H1 (cell line): ENCODE data around the gene LRRTM2. TPM values are rescaled to one million over a fixed set of nuclear protein-coding genes. Genes with fewer than 3 reads are reported as not detected.
"Not testable (repeated sequence)": the region's sequence is repeated elsewhere in the genome, so short reads cannot be mapped to it uniquely, and the experiment has no call there.

Experiments
- CTCF ChIA-PET: fragments of 300-600 bp; sonication (Branson Sonifier 250); formaldehyde crosslinking; loops from one replicate; lab custom pipeline; 2021; ENCODE audit not compliant: partially characterized antibody; lab: Charles Lee
- POLR2A ChIA-PET: fragments of 300-600 bp; sonication (Branson Sonifier 250); formaldehyde crosslinking; loops from one replicate; lab custom pipeline; 2021; ENCODE audit warnings: inconsistent platforms; ENCODE audit not compliant: partially characterized antibody; lab: Charles Lee
- DNase-seq, 2 experiments: peaks; one replicate each; pipeline versions ENCODE4 v3.0.0 to v3.0.0-alpha.2; 2010 to 2022; ENCODE audit warnings: low spot score in 2 of 2, low read depth in 1 of 2, mixed read lengths in 1 of 2
- FAIRE-seq: peaks from 2 replicates; lab custom pipeline; 2011; peaks lifted over from hg19 to GRCh38; lab: Jason Lieb, UNC
- H2AFZ ChIP-seq: 2 replicates; pipeline ENCODE4 v1.8.1; 2012; ENCODE audit warnings: low read length, inconsistent platforms
- H2AK5ac ChIP-seq: 2 replicates; pipeline ENCODE4 v1.6.1; 2013; ENCODE audit warnings: low read depth, low read length
- H2BK120ac ChIP-seq: replicated peaks from 2 replicates; pipeline ENCODE3; 2013; ENCODE audit warnings: low read depth, low read length, inconsistent platforms
- H2BK12ac ChIP-seq: 2 replicates; pipeline ENCODE4 v1.6.1; 2013; ENCODE audit warnings: low read depth, low read length
- H2BK15ac ChIP-seq: 2 replicates; pipeline ENCODE4 v1.6.1; 2013; ENCODE audit warnings: low read length
- H2BK20ac ChIP-seq: 2 replicates; pipeline ENCODE4 v1.6.1; 2013; ENCODE audit warnings: low read length
- H2BK5ac ChIP-seq: 2 replicates; pipeline ENCODE4 v1.6.1; 2013; ENCODE audit warnings: low read depth, low read length
- H3K14ac ChIP-seq: 2 replicates; pipeline ENCODE4 v1.6.1; 2013; ENCODE audit warnings: inconsistent platforms; ENCODE audit not compliant: insufficient read length
- H3K18ac ChIP-seq: 2 replicates; pipeline ENCODE4 v1.6.1; 2013; ENCODE audit warnings: low read length; ENCODE audit errors: extremely low read depth
- H3K23ac ChIP-seq: 2 replicates; pipeline ENCODE4 v1.6.1; 2013; ENCODE audit warnings: inconsistent platforms; ENCODE audit not compliant: insufficient read length
- H3K23me2 ChIP-seq: 2 replicates; pipeline ENCODE4 v1.6.1; 2013; ENCODE audit warnings: low read depth, low read length
- H3K27ac ChIP-seq: 2 replicates; pipeline ENCODE4 v1.6.1; 2011; ENCODE audit warnings: low read depth, low read length, inconsistent platforms
- H3K27me3 ChIP-seq, 4 experiments: replicated peaks in 1 of 4; 1 replicate in 1 of 4; 2 replicates in 3 of 4; pipeline versions ENCODE4 v1.6.1 to v1.8.1; 2011 to 2013; ENCODE audit warnings: low read length in 3 of 4, mild to moderate bottlenecking in 3 of 4, inconsistent platforms in 2 of 4, mixed read lengths in 2 of 4, moderate library complexity in 1 of 4; ENCODE audit not compliant: control insufficient read depth in 3 of 4, insufficient read depth in 3 of 4; ENCODE audit errors: extremely low read depth in 1 of 4
- H3K36me3 ChIP-seq, 4 experiments: 2 replicates each; pipeline versions ENCODE4 v1.6.1 to v1.8.1; 2011 to 2013; ENCODE audit warnings: mild to moderate bottlenecking in 4 of 4, low read length in 3 of 4, moderate library complexity in 2 of 4, control low read depth in 1 of 4, inconsistent platforms in 1 of 4; ENCODE audit not compliant: insufficient read depth in 4 of 4, control insufficient read depth in 2 of 4
- H3K4ac ChIP-seq: replicated peaks from 2 replicates; pipeline ENCODE3; 2013; ENCODE audit warnings: low read length, low read depth, mixed read lengths, inconsistent platforms; ENCODE audit not compliant: insufficient read length
- H3K4me1 ChIP-seq, 4 experiments: replicated peaks in 1 of 4; 1 replicate in 1 of 4; 2 replicates in 3 of 4; pipeline versions ENCODE4 v1.6.1 to v1.8.1; 2011 to 2013; ENCODE audit warnings: low read length in 3 of 4, inconsistent platforms in 2 of 4, mixed read lengths in 1 of 4; ENCODE audit not compliant: insufficient read depth in 4 of 4, control insufficient read depth in 3 of 4
- H3K4me2 ChIP-seq, 2 experiments: 2 replicates each; pipeline versions ENCODE4 v1.6.1 to v1.8.1; 2011 to 2013; ENCODE audit warnings: low read depth in 2 of 2, low read length in 2 of 2, control low read depth in 1 of 2, inconsistent platforms in 1 of 2, mild to moderate bottlenecking in 1 of 2; ENCODE audit not compliant: insufficient read depth in 1 of 2
- H3K4me3 ChIP-seq, 4 experiments: fragments of 200-600, 300-600 bp in 1 of 4; sonication (generic), shearing (Covaris generic), sonication (Bioruptor Twin) in 1 of 4; 2 replicates each; pipeline versions ENCODE4 v1.5.1 to v1.8.1; 2011 to 2016; ENCODE audit warnings: low read length in 4 of 4, low read depth in 3 of 4, control low read depth in 2 of 4, inconsistent platforms in 2 of 4, mild to moderate bottlenecking in 2 of 4, mixed read lengths in 1 of 4, moderate library complexity in 1 of 4; ENCODE audit not compliant: insufficient read depth in 2 of 4; ENCODE audit errors: extremely low read depth in 1 of 4
- H3K56ac ChIP-seq: replicated peaks from 2 replicates; pipeline ENCODE3; 2013; ENCODE audit warnings: low read depth, mild to moderate bottlenecking, mixed read lengths, low read length, inconsistent platforms; ENCODE audit not compliant: insufficient read length
- H3K79me1 ChIP-seq: 2 replicates; pipeline ENCODE4 v1.6.1; 2013; ENCODE audit warnings: low read depth, low read length, control low read depth
- H3K79me2 ChIP-seq, 2 experiments: 2 replicates each; pipeline versions ENCODE4 v1.6.1 to v1.8.1; 2012 to 2013; ENCODE audit warnings: low read length in 2 of 2, mild to moderate bottlenecking in 2 of 2, inconsistent platforms in 1 of 2; ENCODE audit not compliant: insufficient read depth in 2 of 2, control insufficient read depth in 1 of 2
- H3K9ac ChIP-seq, 4 experiments: replicated peaks in 1 of 4; 1 replicate in 1 of 4; 2 replicates in 3 of 4; pipeline versions ENCODE4 v1.6.1 to v1.8.1; 2011 to 2013; ENCODE audit warnings: low read depth in 3 of 4, low read length in 3 of 4, control low read depth in 2 of 4, mild to moderate bottlenecking in 2 of 4, moderate library complexity in 2 of 4, inconsistent platforms in 1 of 4; ENCODE audit errors: extremely low read depth in 1 of 4
- H3K9me3 ChIP-seq, 2 experiments: 2 replicates each; pipeline versions ENCODE4 v1.6.1 to v1.8.1; 2012 to 2013; ENCODE audit warnings: mild to moderate bottlenecking in 2 of 2, moderate library complexity in 2 of 2, control low read depth in 1 of 2, inconsistent platforms in 1 of 2, low read depth in 1 of 2, low read length in 1 of 2, mixed read lengths in 1 of 2; ENCODE audit not compliant: insufficient read depth in 2 of 2
- H4K20me1 ChIP-seq, 2 experiments: replicated peaks in 1 of 2; 2 replicates each; pipeline versions ENCODE3 to v1.8.1; 2011 to 2013; ENCODE audit warnings: inconsistent platforms in 2 of 2, low read length in 2 of 2, mild to moderate bottlenecking in 1 of 2; ENCODE audit not compliant: insufficient read depth in 2 of 2, control insufficient read depth in 1 of 2
- H4K5ac ChIP-seq: 2 replicates; pipeline ENCODE4 v1.6.1; 2013; ENCODE audit warnings: low read length, low read depth, mixed read lengths, inconsistent platforms; ENCODE audit not compliant: insufficient read length
- H4K8ac ChIP-seq: 2 replicates; pipeline ENCODE4 v1.8.0; 2013; ENCODE audit warnings: mild to moderate bottlenecking, moderate library complexity, low read length, inconsistent platforms; ENCODE audit not compliant: insufficient read depth; ENCODE audit errors: extremely low read depth
- H4K91ac ChIP-seq: replicated peaks from 2 replicates; pipeline ENCODE3; 2013; ENCODE audit warnings: low read length, mixed read lengths, inconsistent platforms; ENCODE audit not compliant: insufficient read length
- TAF1 ChIP-seq: IDR thresholded peaks from 2 replicates; pipeline ENCODE4 v1.6.1; 2011; ENCODE audit warnings: mild to moderate bottlenecking, low read depth, low read length
- TEAD4 ChIP-seq: IDR thresholded peaks from 2 replicates; pipeline ENCODE4 v1.6.1; 2012; ENCODE audit warnings: low read depth, low read length, inconsistent platforms, mixed read lengths
- USF2 ChIP-seq: IDR thresholded peaks from 2 replicates; pipeline ENCODE4 v1.6.1; 2011; ENCODE audit warnings: low read length, improper control_type of control experiment
- WGBS, 2 experiments: shearing (Covaris generic) in 1 of 2; methylation state at CpG; one replicate each; pipeline versions ENCODE4 v1.1.6 to v1.1.7; 2013 to 2015; ENCODE audit warnings: low lambda C conversion rate in 2 of 2, mixed read lengths in 2 of 2, inconsistent platforms in 1 of 2, low coverage in 1 of 2, missing lambda C conversion rate in 1 of 2; ENCODE audit not compliant: insufficient replicate concordance in 2 of 2, insufficient coverage in 1 of 2, insufficient read length in 1 of 2; ENCODE audit errors: extremely low coverage in 1 of 2, missing lambda C conversion rate in 1 of 2; 5-methylcytosine and 5-hydroxymethylcytosine counted together
- polyA plus RNA-seq, 7 experiments: library from polyadenylated mRNA; depleted of rRNA in 3 of 7; stranded (reverse) in 5 of 7; unstranded in 2 of 7; fragments of >200 nt in 5 of 7; fragments of 200-250 nt in 2 of 7; gene quantifications; 1 replicate in 5 of 7; 2 replicates in 1 of 7; 4 replicates in 1 of 7; pipeline versions ENCODE4 v1.2.1 to v1.2.3, GENCODE V29; 2011 to 2013; ENCODE audit warnings: missing spikeins in 2 of 7, mixed read lengths in 2 of 7
- total RNA-seq: library from RNA; stranded (reverse); fragmentation: NEBNext Ultra II Directional; extraction: Animal tissue kit (Norgen Biotek cat#: 25700); gene quantifications from 2 replicates; pipeline ENCODE4 v1.2.1, GENCODE V29; 2021

The LRRTM2 gene
- total and polyA plus RNA-seq, 2 of the 8 experiments (the other 6 are each of a cell fraction or from before 2014, with no cell fraction given): not detected

- no peak for TF ChIP-seq USF2
- no peak for TF ChIP-seq TAF1
- no peak for TF ChIP-seq TEAD4
Measured at GRCh38 chr5:138837160-138837559, 38.0 kb downstream of the LRRTM2 start (continued).

GRCh38 chr5:138834853-138835252 lies 40.3 kb downstream of the LRRTM2 start:
- not testable (repeated sequence) for H3K36me3 ChIP-seq, H4K20me1 ChIP-seq, H3K27me3 ChIP-seq, H2BK15ac ChIP-seq, FAIRE-seq, H2AFZ ChIP-seq, H3K4ac ChIP-seq, H3K23ac ChIP-seq, H2BK12ac ChIP-seq, DNase-seq, H2BK20ac ChIP-seq, H3K14ac ChIP-seq, H3K23me2 ChIP-seq, H4K8ac ChIP-seq, H3K9ac ChIP-seq, H3K56ac ChIP-seq, H2AK5ac ChIP-seq, H3K79me1 ChIP-seq, H3K9me3 ChIP-seq
- Histone ChIP-seq H3K4me2 (peak overlapping the region in 1 of 2 experiments; percentile 47; a peak in 1 of 4 replicates), H3K27ac (peak overlapping the region; percentile 37; the same call in 1 of the 2 replicates), H3K4me1 (peaks cover 0 to 33% (median 16%) of the 10 kb centered on the region in 4 experiments; a peak in 6 of 7 replicates), H3K4me3 (peak overlapping the region in 1 of 4 experiments; percentile 48; a peak in 1 of 8 replicates), H3K18ac (peak overlapping the region; percentile 22; the same call in 1 of the 2 replicates), H2BK5ac (peak overlapping the region; percentile 12; the same call in 1 of the 2 replicates), H4K91ac (peak overlapping the region; percentile 86), H3K79me2 (peaks cover 0 to 63% of the 10 kb centered on the region in 2 experiments; a peak in 2 of 4 replicates), H2BK120ac (peak overlapping the region; percentile 57), H4K5ac (peak overlapping the region; percentile 47)
- 71% methylated on average over 6 of the region's 6 CpGs; no CpG with 5 or more reads in 1 of the 2 experiments for WGBS, 2 experiments
- POLR2A ChIA-PET: interaction anchor here (0.9 to 1.6 kb wide), 4 partner anchors 13 to 441 kb away, joined by 3 to 4 read pairs (median 4); no protein-coding TSS in a partner anchor
- CTCF ChIA-PET: interaction anchor here (1.2 to 4.0 kb wide), 2 partner anchors 10 to 84 kb away, joined by 3 to 25 read pairs; no protein-coding TSS in a partner anchor
